ENCODE measurements around the gene ADGRV1. TPM values are rescaled to one million over a fixed set of nuclear protein-coding genes. Genes with fewer than 3 reads are reported as not detected.

The ADGRV1 gene
- total and polyA plus RNA-seq, 8 donors: 0.75 to 10.3 (median 4.0) TPM

DNA sequence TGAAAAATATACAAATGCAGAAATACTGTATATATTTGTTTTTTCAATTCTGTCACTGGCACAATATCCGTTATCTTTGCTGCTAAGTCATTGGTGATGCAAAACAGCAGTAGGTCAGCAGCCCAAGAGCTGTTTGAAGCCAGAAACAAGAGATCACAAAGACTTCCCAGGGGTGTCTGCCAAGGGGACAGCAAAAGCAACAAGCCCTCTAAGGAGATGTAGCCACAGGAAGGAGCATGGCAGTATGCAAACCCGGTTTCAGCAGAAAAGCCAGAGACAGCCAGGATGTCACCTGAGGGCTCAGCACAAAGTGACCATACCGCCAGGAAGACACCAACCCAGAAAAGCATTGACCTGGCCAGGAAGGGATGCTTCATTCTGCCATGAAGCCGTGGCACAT, 583.0 kb downstream of the ADGRV1 start:
- Histone ChIP-seq H3K4me1 (peaks cover 6 to 63% (median 28%) of the 10 kb centered on the region in 4 donors), H3K9me3 (no peaks in the 10 kb centered on the region), H3K36me3 (no peaks in the 10 kb centered on the region), H3K27ac (no peak overlapping the region), H3K27me3 (no peaks in the 10 kb centered on the region), H3K4me3 (no peak overlapping the region)
- no peak for TF ChIP-seq EP300 (IDR thresholded peaks at IDR 0.05)
- TF ChIP-seq POLR2A (IDR thresholded peaks at IDR 0.05): no peak
- TF ChIP-seq POLR2AphosphoS5 (IDR thresholded peaks at IDR 0.05): no peak
- TF ChIP-seq, protein P1, sequence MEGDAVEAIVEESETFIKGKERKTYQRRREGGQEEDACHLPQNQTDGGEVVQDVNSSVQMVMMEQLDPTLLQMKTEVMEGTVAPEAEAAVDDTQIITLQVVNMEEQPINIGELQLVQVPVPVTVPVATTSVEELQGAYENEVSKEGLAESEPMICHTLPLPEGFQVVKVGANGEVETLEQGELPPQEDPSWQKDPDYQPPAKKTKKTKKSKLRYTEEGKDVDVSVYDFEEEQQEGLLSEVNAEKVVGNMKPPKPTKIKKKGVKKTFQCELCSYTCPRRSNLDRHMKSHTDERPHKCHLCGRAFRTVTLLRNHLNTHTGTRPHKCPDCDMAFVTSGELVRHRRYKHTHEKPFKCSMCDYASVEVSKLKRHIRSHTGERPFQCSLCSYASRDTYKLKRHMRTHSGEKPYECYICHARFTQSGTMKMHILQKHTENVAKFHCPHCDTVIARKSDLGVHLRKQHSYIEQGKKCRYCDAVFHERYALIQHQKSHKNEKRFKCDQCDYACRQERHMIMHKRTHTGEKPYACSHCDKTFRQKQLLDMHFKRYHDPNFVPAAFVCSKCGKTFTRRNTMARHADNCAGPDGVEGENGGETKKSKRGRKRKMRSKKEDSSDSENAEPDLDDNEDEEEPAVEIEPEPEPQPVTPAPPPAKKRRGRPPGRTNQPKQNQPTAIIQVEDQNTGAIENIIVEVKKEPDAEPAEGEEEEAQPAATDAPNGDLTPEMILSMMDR (IDR thresholded peaks at IDR 0.05): no peak
- intact Hi-C loops (cut with DNase I; ENCODE audit: low total_unique reads): no loop called here
- DNase-seq: no peak
- WGBS, 5 donors: 83 to 88% (median 85%) methylated on average over 4 of the region's 4 CpGs

DNA sequence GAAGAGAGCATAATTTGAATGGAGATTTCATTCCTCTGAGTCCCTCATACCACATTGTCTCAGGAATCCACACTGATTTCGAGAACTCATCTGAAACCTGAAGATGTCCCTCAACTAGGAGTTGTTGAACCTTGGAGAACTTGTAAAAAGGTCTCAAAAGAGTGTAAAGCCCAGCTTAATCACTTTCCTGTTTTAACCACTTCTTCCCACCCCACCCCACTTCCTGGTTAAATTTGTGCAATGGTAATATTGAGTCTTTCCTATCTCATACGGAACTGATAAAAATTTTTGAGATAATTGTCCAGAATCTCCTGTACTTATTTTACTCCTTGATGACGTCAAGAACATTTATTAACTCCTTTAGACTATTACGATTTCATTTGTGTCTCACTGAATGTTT, 583.8 kb downstream of the ADGRV1 start:
- Histone ChIP-seq H3K9me3 (no peaks in the 10 kb centered on the region), H3K27ac (no peak overlapping the region), H3K4me3 (no peak overlapping the region), H3K36me3 (no peaks in the 10 kb centered on the region), H3K4me1 (peaks cover 6 to 65% (median 28%) of the 10 kb centered on the region in 4 donors), H3K27me3 (no peaks in the 10 kb centered on the region)
- WGBS, 5 donors: 59 to 72% (median 66%) methylated on average over 4 of the region's 4 CpGs
- TF ChIP-seq EP300 (IDR thresholded peaks at IDR 0.05) (no peak), POLR2A (IDR thresholded peaks at IDR 0.05) (no peak), POLR2AphosphoS5 (IDR thresholded peaks at IDR 0.05) (no peak)
- TF ChIP-seq, protein P1 (IDR thresholded peaks at IDR 0.05): no peak
- intact Hi-C loops (cut with DNase I; ENCODE audit: low total_unique reads): no loop called here
- DNase-seq: no peak

DNA sequence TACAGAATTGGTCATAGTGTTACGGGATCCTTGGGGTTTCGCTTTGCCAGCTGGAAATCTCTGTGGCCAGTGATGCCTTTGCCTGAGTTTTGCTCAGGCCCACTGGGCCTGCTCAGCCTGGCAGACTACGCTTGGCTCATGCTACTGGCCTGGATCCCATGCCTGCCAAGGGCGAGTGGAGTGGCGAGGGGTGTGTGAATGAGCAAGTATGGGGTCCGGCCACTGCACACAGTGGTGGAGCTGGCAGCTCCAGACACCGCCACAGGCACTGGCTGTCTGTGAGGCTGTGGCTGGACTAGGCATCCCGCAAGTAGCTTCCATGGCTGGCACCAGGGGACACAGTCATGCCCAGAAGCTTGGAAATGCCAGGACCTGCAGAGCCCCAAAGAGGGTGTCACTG, 584.2 kb downstream of the ADGRV1 start:
- Histone ChIP-seq H3K36me3 (no peaks in the 10 kb centered on the region), H3K4me3 (no peak overlapping the region), H3K9me3 (no peaks in the 10 kb centered on the region), H3K27ac (no peak overlapping the region), H3K27me3 (no peaks in the 10 kb centered on the region), H3K4me1 (peaks cover 6 to 65% (median 28%) of the 10 kb centered on the region in 4 donors)
- TF ChIP-seq, protein P1 (IDR thresholded peaks at IDR 0.05): no peak
- TF ChIP-seq POLR2A (IDR thresholded peaks at IDR 0.05) (no peak), POLR2AphosphoS5 (IDR thresholded peaks at IDR 0.05) (no peak), EP300 (IDR thresholded peaks at IDR 0.05) (no peak)
- DNase-seq: no peak
- intact Hi-C loops (cut with DNase I; ENCODE audit: low total_unique reads): no loop called here
- 83 to 97% (median 96%) methylated on average over 6 to 8 of the region's 8 CpGs for WGBS, 5 donors

DNA sequence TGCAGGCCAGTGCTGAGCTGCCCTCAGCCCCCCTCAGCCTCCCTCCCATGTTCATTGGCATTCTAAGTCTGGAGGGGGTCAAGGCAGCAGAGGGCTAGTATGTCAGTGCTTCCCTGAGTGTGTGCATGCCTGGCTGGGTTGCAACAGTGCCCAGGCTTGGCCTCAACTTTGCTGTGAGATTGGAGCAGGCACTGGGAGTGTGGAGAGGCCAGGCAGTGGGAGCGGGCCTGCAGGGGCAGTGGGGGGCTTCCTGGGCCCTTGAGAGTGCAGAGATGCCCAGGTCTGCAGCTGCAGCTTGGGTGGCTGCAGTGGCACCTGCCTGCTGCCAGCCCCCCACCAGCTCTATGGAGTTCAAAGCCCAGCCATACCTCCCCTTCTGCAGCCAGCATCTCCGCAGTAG, 585.2 kb downstream of the ADGRV1 start:
- TF ChIP-seq POLR2AphosphoS5 (IDR thresholded peaks at IDR 0.05): no peak
- no peak for TF ChIP-seq POLR2A (IDR thresholded peaks at IDR 0.05)
- no peak for TF ChIP-seq EP300 (IDR thresholded peaks at IDR 0.05)
- TF ChIP-seq, protein P1 (IDR thresholded peaks at IDR 0.05): no peak
- intact Hi-C loops (cut with DNase I; ENCODE audit: low total_unique reads): no loop called here
- WGBS, 5 donors: 94 to 100% (median 96%) methylated on average over 1 to 2 of the region's 2 CpGs
- Histone ChIP-seq H3K4me1 (peaks cover 6 to 65% (median 28%) of the 10 kb centered on the region in 4 donors), H3K36me3 (no peaks in the 10 kb centered on the region), H3K9me3 (no peaks in the 10 kb centered on the region), H3K27ac (no peak overlapping the region), H3K4me3 (no peak overlapping the region), H3K27me3 (no peaks in the 10 kb centered on the region)
- no peak for DNase-seq

All from stomach (tissue), 9 donors.